Stomach (tissue), 4 donors: ENCODE data around the gene NSUN2.

ENCODE experiments used
- EP300 ChIP-seq: sonication (generic); formaldehyde crosslinking; IDR thresholded peaks from one replicate; pipeline ENCODE4 v1.6.1; 2017; ENCODE audit warnings: antibody characterized with exemption
- TF ChIP-seq, protein P1 (sequence below), 7 experiments: fragments of 450-650 bp in 4 of 7; fragments of 200-600 bp in 3 of 7; sonication (generic) in 3 of 7; IDR thresholded peaks; one replicate each; pipeline ENCODE4 v1.5.1; 2016 to 2019; ENCODE audit warnings: antibody characterized with exemption in 7 of 7, control low read depth in 2 of 7, mild to moderate bottlenecking in 1 of 7

DNA sequence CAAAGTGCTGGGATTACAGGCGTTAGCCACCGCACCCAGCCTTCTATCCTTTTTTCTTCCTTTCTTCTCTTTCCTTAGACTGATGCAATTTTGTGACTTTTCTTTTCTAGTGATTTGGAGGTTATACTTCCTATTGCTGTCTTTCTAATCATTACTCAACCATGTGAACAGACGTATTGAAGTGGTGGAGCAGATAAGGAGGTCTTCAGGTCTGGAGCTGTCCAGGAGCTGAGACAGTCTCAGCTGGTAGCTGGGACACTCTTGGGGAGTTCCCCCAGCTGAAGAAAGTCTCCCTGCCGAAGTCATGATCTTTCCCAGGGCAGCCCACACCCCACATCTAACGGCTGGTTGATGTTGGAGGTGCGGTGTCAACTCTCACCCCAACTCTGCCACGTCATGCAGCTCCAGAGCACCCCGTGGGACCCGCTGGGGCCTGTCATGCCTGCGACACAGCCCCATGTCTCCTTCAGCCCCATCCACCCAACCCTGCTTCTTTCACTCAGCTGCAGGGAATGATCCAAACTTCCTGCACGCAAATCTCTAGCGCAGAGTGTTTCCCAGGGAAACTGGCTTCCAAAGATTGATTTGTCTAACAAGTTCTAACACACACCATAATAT lies 41.1 kb downstream of the NSUN2 start:
- TF ChIP-seq, protein P1, sequence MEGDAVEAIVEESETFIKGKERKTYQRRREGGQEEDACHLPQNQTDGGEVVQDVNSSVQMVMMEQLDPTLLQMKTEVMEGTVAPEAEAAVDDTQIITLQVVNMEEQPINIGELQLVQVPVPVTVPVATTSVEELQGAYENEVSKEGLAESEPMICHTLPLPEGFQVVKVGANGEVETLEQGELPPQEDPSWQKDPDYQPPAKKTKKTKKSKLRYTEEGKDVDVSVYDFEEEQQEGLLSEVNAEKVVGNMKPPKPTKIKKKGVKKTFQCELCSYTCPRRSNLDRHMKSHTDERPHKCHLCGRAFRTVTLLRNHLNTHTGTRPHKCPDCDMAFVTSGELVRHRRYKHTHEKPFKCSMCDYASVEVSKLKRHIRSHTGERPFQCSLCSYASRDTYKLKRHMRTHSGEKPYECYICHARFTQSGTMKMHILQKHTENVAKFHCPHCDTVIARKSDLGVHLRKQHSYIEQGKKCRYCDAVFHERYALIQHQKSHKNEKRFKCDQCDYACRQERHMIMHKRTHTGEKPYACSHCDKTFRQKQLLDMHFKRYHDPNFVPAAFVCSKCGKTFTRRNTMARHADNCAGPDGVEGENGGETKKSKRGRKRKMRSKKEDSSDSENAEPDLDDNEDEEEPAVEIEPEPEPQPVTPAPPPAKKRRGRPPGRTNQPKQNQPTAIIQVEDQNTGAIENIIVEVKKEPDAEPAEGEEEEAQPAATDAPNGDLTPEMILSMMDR (IDR thresholded peaks at IDR 0.05): no peak
- TF ChIP-seq EP300: no peak
